DOHH2 (cell line): ENCODE measurements around the gene UBE2S.

Experiments used
- EZH2phosphoT487 ChIP-seq: fragments of 200-600 bp; sonication (generic); IDR thresholded peaks from 2 replicates; pipeline ENCODE4 v1.6.1; 2017; ENCODE audit warnings: borderline replicate concordance, mild to moderate bottlenecking, antibody characterized with exemption, low read length, moderate library complexity, mixed read lengths
- TF ChIP-seq, protein P1 (sequence below): fragments of 200-600 bp; sonication (generic); IDR thresholded peaks from one replicate; pipeline ENCODE4 v1.5.1; 2014; ENCODE audit warnings: antibody characterized with exemption, mild to moderate bottlenecking, low read depth, low read length; ENCODE audit not compliant: poor library complexity, severe bottlenecking

DNA sequence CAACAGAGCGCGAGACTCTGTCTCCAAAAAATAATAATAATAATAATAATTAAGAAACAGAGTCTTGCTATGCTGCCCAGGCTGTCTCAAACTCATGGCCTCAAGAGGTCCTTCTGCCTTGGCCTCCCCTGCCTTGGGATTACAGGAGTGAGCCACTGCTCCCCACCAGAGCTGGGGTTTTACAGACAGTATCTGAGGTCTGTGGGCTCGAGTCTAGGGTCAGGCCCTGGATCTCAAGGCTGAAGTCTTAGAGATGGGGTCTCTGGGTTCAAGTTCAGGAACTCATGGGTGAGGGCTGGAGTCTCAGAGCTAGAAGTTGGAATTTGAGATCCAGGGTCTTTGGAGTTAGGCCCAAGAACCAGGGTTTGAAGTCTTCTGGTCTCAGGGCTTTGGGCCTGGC, 40.8 kb downstream of the UBE2S start:
- TF ChIP-seq, protein P1, sequence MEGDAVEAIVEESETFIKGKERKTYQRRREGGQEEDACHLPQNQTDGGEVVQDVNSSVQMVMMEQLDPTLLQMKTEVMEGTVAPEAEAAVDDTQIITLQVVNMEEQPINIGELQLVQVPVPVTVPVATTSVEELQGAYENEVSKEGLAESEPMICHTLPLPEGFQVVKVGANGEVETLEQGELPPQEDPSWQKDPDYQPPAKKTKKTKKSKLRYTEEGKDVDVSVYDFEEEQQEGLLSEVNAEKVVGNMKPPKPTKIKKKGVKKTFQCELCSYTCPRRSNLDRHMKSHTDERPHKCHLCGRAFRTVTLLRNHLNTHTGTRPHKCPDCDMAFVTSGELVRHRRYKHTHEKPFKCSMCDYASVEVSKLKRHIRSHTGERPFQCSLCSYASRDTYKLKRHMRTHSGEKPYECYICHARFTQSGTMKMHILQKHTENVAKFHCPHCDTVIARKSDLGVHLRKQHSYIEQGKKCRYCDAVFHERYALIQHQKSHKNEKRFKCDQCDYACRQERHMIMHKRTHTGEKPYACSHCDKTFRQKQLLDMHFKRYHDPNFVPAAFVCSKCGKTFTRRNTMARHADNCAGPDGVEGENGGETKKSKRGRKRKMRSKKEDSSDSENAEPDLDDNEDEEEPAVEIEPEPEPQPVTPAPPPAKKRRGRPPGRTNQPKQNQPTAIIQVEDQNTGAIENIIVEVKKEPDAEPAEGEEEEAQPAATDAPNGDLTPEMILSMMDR, result no peak
- no peak for TF ChIP-seq EZH2phosphoT487
